GM12878 (cell line): ENCODE results near the gene ZNF311.

ENCODE experiments used
- HDAC6 ChIP-seq: fragments of 200-600 bp; sonication (generic); IDR thresholded peaks from one replicate; pipeline ENCODE4 v1.8.0; 2017; ENCODE audit warnings: antibody characterized with exemption; ENCODE audit not compliant: unreplicated experiment
- TF ChIP-seq, protein P1 (sequence below): fragments of 450-650 bp; IDR thresholded peaks from 2 replicates; pipeline ENCODE4 v1.6.1; 2018; ENCODE audit warnings: mild to moderate bottlenecking, low read depth, moderate library complexity; ENCODE audit not compliant: partially characterized antibody

DNA sequence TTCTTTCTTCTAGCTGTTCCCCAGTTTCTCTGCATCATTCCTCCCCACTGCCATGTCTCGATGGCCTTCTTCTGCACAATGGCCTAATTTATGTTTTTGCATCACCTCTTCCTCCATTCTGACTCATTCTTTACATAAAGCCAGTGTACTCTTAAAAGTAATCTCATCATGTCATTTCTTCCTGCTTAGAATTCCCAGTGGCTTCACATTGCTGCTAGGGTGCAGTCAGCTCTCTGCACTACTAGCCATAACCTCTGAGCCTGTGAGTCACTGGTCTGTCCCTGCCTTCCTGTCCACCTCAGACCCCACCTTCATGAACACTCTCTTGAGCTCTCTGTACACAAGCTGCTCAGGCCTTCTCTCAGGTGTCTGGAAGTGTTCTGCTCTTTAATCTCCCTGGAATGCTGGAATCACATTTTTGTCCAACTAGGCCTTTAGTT, 57.3 kb downstream of the ZNF311 start:
- TF ChIP-seq, protein P1, sequence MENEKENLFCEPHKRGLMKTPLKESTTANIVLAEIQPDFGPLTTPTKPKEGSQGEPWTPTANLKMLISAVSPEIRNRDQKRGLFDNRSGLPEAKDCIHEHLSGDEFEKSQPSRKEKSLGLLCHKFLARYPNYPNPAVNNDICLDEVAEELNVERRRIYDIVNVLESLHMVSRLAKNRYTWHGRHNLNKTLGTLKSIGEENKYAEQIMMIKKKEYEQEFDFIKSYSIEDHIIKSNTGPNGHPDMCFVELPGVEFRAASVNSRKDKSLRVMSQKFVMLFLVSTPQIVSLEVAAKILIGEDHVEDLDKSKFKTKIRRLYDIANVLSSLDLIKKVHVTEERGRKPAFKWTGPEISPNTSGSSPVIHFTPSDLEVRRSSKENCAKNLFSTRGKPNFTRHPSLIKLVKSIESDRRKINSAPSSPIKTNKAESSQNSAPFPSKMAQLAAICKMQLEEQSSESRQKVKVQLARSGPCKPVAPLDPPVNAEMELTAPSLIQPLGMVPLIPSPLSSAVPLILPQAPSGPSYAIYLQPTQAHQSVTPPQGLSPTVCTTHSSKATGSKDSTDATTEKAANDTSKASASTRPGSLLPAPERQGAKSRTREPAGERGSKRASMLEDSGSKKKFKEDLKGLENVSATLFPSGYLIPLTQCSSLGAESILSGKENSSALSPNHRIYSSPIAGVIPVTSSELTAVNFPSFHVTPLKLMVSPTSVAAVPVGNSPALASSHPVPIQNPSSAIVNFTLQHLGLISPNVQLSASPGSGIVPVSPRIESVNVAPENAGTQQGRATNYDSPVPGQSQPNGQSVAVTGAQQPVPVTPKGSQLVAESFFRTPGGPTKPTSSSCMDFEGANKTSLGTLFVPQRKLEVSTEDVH, result no peak
- no peak for TF ChIP-seq HDAC6
